ENCODE results near the gene MAT1A. TPM values are rescaled to one million over a fixed set of nuclear protein-coding genes. Genes with fewer than 3 reads are reported as not detected.

MAT1A gene
- total and polyA plus RNA-seq, 2 of the 8 experiments (the other 6 are each of a cell fraction or from before 2014, with no cell fraction given) = 4.1 to 6.4 TPM

DNA sequence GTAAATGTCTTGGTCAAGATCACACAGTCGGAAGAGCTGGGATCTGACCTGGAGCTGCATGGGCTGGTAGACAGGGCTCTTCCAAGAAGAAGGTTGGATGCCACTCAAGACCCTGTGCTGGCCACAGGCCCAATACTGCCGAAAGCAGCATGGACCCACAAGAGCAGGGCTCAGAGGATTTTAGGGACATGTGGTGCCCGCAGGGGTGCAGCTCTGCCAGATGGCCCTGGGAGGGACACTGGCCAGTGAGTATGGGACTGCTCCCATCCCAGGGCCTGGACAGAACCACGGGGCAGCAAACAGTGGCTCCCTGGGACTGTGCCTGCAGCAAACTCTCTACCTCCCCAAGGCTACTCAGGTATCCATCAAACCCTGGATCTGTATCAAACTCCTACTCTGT, 12.4 kb downstream of the MAT1A start:
- WGBS, 2 experiments (ENCODE audit: extremely low coverage in 1 of 2, insufficient coverage in 1 of 2, insufficient read length in 1 of 2, insufficient replicate concordance in 2 of 2, low coverage in 1 of 2, low lambda C conversion rate in 2 of 2, missing lambda C conversion rate in 1 of 2) = 88% methylated on average over 4 of the region's 4 CpGs; no CpG with 5 or more reads in 1 of the 2 experiments
- no peak overlapping the region for H4K8ac ChIP-seq (ENCODE audit: extremely low read depth, insufficient read depth, low read length)
- H4K5ac ChIP-seq (ENCODE audit: insufficient read length, low read depth, low read length) = no peak overlapping the region
- H3K56ac ChIP-seq (replicated peaks; ENCODE audit: insufficient read length, low read depth, low read length) = no peak overlapping the region
- CTCF ChIA-PET (ENCODE audit: partially characterized antibody) = interaction anchor here (0.6 kb wide), 1 partner anchor 215 kb away, joined by 3 read pairs; no protein-coding TSS in a partner anchor
- no peak overlapping the region for H3K18ac ChIP-seq (ENCODE audit: extremely low read depth, low read length)
- H4K91ac ChIP-seq (replicated peaks; ENCODE audit: insufficient read length, low read length) = no peak overlapping the region
- H3K79me1 ChIP-seq (ENCODE audit: low read depth, low read length) = no peaks in the 10 kb centered on the region
- peaks cover 0 to 2% (median 0%) of the 10 kb centered on the region in 4 experiments; a peak in 1 of 7 replicates for H3K4me1 ChIP-seq (replicated peaks in 1 of 4; ENCODE audit: control insufficient read depth in 3 of 4, insufficient read depth in 4 of 4, low read length in 3 of 4)
- H3K9ac ChIP-seq (replicated peaks in 1 of 4; ENCODE audit: extremely low read depth in 1 of 4, low read depth in 3 of 4, low read length in 3 of 4) = no peak overlapping the region
- H3K36me3 ChIP-seq (ENCODE audit: control insufficient read depth in 2 of 4, insufficient read depth in 4 of 4, low read length in 3 of 4) = no peaks in the 10 kb centered on the region
- no peak overlapping the region for H3K14ac ChIP-seq (ENCODE audit: insufficient read length)
- no peak for TF ChIP-seq BCL11A (IDR thresholded peaks at IDR 0.05; ENCODE audit: low read depth in 2 of 2, low read length in 2 of 2)
- H2BK15ac ChIP-seq (ENCODE audit: low read length) = no peak overlapping the region
- H3K4me2 ChIP-seq (ENCODE audit: insufficient read depth in 1 of 2, low read depth in 2 of 2, low read length in 2 of 2) = no peak overlapping the region
- H2BK120ac ChIP-seq (replicated peaks; ENCODE audit: low read depth, low read length) = no peak overlapping the region
- no peak overlapping the region for H2AFZ ChIP-seq (ENCODE audit: low read length)
- H3K79me2 ChIP-seq (ENCODE audit: control insufficient read depth in 1 of 2, insufficient read depth in 2 of 2, low read length in 2 of 2) = no peaks in the 10 kb centered on the region
- no peak overlapping the region for H2BK5ac ChIP-seq (ENCODE audit: low read depth, low read length)
- POLR2A ChIA-PET (ENCODE audit: partially characterized antibody) = no interaction called here
- H2AK5ac ChIP-seq (ENCODE audit: low read depth, low read length) = no peak overlapping the region
- no peak overlapping the region for H3K4ac ChIP-seq (replicated peaks; ENCODE audit: insufficient read length, low read depth, low read length)
- no peaks in the 10 kb centered on the region for H3K9me3 ChIP-seq (ENCODE audit: insufficient read depth in 2 of 2, low read depth in 1 of 2, low read length in 1 of 2)
- no peak overlapping the region for H3K4me3 ChIP-seq (ENCODE audit: extremely low read depth in 1 of 4, insufficient read depth in 2 of 4, low read depth in 3 of 4, low read length in 4 of 4)
- H2BK20ac ChIP-seq (ENCODE audit: low read length) = no peak overlapping the region
- FAIRE-seq (no peak), DNase-seq (ENCODE audit: low read depth in 1 of 2, low spot score in 2 of 2) (no peak)
- H3K23me2 ChIP-seq (ENCODE audit: low read depth, low read length) = no peaks in the 10 kb centered on the region
- H2BK12ac ChIP-seq (ENCODE audit: low read depth, low read length) = no peak overlapping the region
- no peaks in the 10 kb centered on the region; a peak in 2 of 7 replicates for H3K27me3 ChIP-seq (replicated peaks in 1 of 4; ENCODE audit: control insufficient read depth in 3 of 4, extremely low read depth in 1 of 4, insufficient read depth in 3 of 4, low read length in 3 of 4)
- H3K23ac ChIP-seq (ENCODE audit: insufficient read length) = no peak overlapping the region
- H3K27ac ChIP-seq (ENCODE audit: low read depth, low read length) = no peak overlapping the region
- peaks cover 0 to 2% of the 10 kb centered on the region in 2 experiments for H4K20me1 ChIP-seq (replicated peaks in 1 of 2; ENCODE audit: control insufficient read depth in 1 of 2, insufficient read depth in 2 of 2, low read length in 2 of 2)
